ENCODE data around the gene BORCS6. TPM values are rescaled to one million over a fixed set of nuclear protein-coding genes. Genes with fewer than 3 reads are reported as not detected.

Gene BORCS6
- total and polyA plus RNA-seq, 2 of the 13 experiments (the other 11 are each of a cell fraction or from before 2014, with no cell fraction given): 2.0 to 5.1 TPM

GRCh38 chr17:8209907-8210760 is 20.2 kb upstream of the BORCS6 start, which contains the start of gene AURKB (continued):
- TF ChIP-seq, protein P1, sequence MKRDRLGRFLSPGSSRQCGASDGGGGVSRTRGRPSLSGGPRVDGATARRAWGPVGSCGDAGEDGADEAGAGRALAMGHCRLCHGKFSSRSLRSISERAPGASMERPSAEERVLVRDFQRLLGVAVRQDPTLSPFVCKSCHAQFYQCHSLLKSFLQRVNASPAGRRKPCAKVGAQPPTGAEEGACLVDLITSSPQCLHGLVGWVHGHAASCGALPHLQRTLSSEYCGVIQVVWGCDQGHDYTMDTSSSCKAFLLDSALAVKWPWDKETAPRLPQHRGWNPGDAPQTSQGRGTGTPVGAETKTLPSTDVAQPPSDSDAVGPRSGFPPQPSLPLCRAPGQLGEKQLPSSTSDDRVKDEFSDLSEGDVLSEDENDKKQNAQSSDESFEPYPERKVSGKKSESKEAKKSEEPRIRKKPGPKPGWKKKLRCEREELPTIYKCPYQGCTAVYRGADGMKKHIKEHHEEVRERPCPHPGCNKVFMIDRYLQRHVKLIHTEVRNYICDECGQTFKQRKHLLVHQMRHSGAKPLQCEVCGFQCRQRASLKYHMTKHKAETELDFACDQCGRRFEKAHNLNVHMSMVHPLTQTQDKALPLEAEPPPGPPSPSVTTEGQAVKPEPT (CRISPR knock-in tag; IDR thresholded peaks at IDR 0.05; ENCODE audit: low read depth): 0 out of 2 replicates have a peak, but pooled peaks have one; percentile 76
- TF ChIP-seq ATF1 (CRISPR knock-in tag; IDR thresholded peaks at IDR 0.05): peak; percentile 91
- no peak for TF ChIP-seq HNRNPK (IDR thresholded peaks at IDR 0.05; ENCODE audit: low read depth, low read length, poor library complexity, severe bottlenecking)
- TF ChIP-seq BCL3 (CRISPR knock-in tag; IDR thresholded peaks at IDR 0.05): no peak
- TF ChIP-seq ATF7 (IDR thresholded peaks at IDR 0.05): no peak
- TF ChIP-seq ATF7 (CRISPR knock-in tag; IDR thresholded peaks at IDR 0.05): 0 out of 2 replicates have a peak, but pooled peaks have one; percentile 44
- TF ChIP-seq TOE1 (CRISPR knock-in tag; IDR thresholded peaks at IDR 0.05): no peak
- TF ChIP-seq, protein P2, sequence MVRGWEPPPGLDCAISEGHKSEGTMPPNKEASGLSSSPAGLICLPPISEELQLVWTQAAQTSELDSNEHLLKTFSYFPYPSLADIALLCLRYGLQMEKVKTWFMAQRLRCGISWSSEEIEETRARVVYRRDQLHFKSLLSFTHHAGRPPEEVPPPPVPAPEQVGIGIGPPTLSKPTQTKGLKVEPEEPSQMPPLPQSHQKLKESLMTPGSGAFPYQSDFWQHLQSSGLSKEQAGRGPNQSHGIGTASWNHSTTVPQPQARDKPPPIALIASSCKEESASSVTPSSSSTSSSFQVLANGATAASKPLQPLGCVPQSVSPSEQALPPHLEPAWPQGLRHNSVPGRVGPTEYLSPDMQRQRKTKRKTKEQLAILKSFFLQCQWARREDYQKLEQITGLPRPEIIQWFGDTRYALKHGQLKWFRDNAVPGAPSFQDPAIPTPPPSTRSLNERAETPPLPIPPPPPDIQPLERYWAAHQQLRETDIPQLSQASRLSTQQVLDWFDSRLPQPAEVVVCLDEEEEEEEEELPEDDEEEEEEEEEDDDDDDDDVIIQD (CRISPR knock-in tag; IDR thresholded peaks at IDR 0.05; ENCODE audit: low read depth): no peak
- no peak for TF ChIP-seq ZFP82 (CRISPR knock-in tag; IDR thresholded peaks at IDR 0.05; ENCODE audit: borderline replicate concordance)
- peak; percentile 39 to 82; a peak in 3 of 4 replicates for TF ChIP-seq HMGXB4 (CRISPR knock-in tag; IDR thresholded peaks at IDR 0.05; ENCODE audit: borderline replicate concordance in 1 of 2, low read depth in 1 of 2)
- TF ChIP-seq, protein P3, sequence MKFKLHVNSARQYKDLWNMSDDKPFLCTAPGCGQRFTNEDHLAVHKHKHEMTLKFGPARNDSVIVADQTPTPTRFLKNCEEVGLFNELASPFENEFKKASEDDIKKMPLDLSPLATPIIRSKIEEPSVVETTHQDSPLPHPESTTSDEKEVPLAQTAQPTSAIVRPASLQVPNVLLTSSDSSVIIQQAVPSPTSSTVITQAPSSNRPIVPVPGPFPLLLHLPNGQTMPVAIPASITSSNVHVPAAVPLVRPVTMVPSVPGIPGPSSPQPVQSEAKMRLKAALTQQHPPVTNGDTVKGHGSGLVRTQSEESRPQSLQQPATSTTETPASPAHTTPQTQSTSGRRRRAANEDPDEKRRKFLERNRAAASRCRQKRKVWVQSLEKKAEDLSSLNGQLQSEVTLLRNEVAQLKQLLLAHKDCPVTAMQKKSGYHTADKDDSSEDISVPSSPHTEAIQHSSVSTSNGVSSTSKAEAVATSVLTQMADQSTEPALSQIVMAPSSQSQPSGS (CRISPR knock-in tag; IDR thresholded peaks at IDR 0.05): 0 out of 2 replicates have a peak, but pooled peaks have one; percentile 21
- 0 out of 2 replicates have a peak, but pooled peaks have one; percentile 85 for TF ChIP-seq FLYWCH1 (CRISPR knock-in tag; IDR thresholded peaks at IDR 0.05)
- TF ChIP-seq EED (CRISPR knock-in tag; IDR thresholded peaks at IDR 0.05): 0 out of 2 replicates have a peak, but pooled peaks have one; percentile 56
- no peak for TF ChIP-seq MAFF (IDR thresholded peaks at IDR 0.05; ENCODE audit: low read depth, low read length)
- TF ChIP-seq ZNF552 (CRISPR knock-in tag; IDR thresholded peaks at IDR 0.05; ENCODE audit: borderline replicate concordance): 0 out of 2 replicates have a peak, but pooled peaks have one; percentile 42
- TF ChIP-seq, protein P4, sequence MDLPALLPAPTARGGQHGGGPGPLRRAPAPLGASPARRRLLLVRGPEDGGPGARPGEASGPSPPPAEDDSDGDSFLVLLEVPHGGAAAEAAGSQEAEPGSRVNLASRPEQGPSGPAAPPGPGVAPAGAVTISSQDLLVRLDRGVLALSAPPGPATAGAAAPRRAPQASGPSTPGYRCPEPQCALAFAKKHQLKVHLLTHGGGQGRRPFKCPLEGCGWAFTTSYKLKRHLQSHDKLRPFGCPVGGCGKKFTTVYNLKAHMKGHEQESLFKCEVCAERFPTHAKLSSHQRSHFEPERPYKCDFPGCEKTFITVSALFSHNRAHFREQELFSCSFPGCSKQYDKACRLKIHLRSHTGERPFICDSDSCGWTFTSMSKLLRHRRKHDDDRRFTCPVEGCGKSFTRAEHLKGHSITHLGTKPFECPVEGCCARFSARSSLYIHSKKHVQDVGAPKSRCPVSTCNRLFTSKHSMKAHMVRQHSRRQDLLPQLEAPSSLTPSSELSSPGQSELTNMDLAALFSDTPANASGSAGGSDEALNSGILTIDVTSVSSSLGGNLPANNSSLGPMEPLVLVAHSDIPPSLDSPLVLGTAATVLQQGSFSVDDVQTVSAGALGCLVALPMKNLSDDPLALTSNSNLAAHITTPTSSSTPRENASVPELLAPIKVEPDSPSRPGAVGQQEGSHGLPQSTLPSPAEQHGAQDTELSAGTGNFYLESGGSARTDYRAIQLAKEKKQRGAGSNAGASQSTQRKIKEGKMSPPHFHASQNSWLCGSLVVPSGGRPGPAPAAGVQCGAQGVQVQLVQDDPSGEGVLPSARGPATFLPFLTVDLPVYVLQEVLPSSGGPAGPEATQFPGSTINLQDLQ (CRISPR knock-in tag; IDR thresholded peaks at IDR 0.05): 0 out of 2 replicates have a peak, but pooled peaks have one; percentile 75

Data from HepG2 (cell line).